ENCODE measurements around the gene ARPP21. TPM values are rescaled to one million over a fixed set of nuclear protein-coding genes. Genes with fewer than 3 reads are reported as not detected.

Gene ARPP21
- total RNA-seq, 1 donor from 2014 or later: 2.1 TPM

DNA sequence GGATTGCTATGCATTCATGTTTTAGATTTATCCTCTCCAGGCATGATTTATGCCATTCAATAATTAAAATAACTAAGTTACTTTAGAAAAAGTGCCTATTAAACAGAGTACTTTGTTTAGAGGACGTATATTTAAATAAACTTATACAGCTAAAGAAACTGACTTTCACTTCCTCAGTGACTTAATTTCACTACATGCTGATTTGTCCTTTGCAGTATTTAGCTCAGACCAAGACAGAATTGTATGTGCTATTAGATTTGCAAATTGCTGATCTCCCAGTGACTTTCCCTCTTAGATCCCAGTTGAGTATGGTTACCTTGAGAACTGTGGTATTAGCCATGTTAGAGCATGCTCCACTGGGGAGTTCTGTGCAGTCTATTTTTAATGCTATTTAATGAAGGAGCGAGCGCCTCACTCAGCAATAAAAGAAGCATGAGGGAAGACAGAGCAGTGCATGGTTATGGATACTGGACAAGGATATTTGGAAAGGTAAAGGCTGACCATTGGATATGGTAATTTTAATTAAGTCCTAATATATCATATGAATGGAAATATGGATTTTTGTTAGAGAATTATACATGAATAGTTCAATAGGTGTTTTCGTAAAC lies 2.7 kb downstream of the ARPP21 start:
- DNase-seq (ENCODE audit: low spot score): no peak

DNA sequence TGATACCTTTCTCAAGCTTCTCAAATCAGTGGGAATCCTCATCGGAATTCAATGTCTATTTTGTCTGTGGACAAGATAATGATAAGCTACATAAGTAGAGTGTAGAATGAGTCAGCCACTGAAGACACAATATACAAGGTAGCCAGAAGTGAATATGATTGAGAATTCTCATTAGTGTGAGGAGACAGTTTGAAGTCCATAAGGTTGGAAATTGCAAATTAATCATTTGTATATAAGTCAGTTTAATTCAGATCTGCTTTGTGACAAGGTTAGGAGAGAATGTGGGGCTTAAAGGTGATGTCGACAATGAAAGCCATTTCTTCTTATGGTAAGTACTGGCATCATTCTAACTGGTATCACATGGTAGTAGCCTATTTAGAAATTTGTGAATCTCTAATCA lies 4.2 kb downstream of the ARPP21 start:
- DNase-seq (ENCODE audit: low spot score): no peak

DNA sequence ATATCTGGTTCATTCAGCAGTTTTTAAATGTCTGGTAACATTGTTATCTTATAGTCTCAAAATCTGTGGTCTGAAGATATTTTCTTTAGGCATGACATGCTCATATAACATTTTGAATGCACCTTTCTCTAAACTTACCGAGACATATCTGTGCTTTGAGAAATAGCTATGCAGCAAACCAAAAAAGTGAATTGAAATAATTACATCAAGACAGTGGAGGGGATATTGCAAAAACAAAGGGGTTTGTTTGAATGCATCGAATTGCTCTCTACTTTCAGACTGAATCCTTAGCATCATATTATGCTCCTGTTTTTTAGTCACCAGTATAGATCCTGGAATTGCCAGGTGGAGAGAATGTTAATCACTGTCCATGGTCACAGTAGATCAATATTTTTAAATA lies 5.1 kb downstream of the ARPP21 start:
- DNase-seq (ENCODE audit: low spot score): no peak

DNA sequence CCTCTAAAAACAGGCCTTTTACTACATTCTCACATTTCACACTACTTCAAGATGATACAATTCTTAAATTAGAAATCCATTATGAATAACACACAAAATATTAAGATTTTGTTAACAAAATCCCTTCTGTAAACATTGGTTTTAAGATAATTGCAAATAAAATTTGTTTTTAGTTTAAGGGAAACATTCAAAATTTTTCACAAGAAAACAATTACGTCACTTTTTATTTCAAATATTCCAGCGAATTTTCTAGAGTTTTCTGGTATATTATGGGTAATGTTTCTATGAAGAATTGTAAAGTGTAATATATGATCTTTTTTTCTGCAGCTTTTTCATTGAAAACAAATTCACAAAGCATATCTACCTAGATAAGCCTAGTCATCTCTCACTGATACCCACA lies 5.9 kb downstream of the ARPP21 start:
- DNase-seq (ENCODE audit: low spot score): no peak

DNA sequence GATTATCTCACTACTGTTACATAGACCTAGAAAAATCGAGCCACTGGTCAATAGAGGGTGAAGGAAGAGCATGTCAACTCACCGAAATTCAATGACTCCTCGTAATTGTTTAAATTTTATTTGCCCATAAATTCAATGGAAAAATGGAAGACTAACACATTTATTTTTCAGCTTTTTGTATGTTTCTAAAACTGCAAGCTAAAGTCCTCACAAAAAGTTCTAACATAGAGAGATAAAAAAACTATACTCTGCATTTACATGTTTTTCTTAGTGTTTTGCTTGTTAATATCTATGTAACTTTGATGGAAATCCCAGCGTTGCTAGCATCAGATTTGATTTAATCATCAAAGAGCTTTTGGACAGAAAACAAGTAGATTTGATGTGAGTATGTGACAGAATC lies 6.8 kb downstream of the ARPP21 start:
- no peak for DNase-seq (ENCODE audit: low spot score)

DNA sequence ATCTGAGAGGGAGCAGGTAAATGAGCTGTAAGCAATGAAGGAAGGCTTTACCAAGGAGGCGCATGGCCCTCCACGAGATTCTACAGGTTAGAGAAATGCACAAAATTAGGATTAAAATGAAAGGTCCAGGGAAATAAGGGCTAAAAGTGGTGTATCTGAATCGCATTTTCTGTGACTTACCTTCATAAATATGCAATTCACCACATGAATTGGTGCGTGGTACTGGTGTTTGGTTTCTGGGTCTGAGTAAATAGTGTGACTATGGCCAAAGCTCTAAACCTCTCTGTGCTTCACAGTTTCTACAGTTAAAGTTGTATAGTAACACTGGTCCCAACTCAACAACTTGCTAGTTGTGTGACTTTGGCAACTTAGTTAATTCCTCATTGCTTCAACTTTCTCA lies 8.1 kb downstream of the ARPP21 start:
- no peak for DNase-seq (ENCODE audit: low spot score)

DNA sequence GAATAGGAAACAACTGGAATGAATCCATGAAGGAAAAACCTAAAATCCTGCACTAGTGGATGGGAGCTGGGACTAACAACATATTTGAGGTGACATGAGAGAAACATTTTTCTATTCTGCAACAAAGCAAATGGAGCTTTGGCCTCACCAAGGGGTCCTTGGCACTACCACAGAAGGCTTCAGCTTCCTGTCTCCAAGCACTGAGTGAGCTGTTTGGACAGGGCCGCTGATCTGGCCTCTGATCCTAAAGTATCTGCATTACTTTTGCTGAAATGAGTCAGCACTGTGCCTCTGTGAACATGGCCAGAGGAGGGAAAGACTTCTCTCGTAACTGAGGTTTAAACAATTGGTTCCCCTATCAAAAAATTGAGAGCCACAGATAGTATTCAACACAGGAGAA lies 9.0 kb downstream of the ARPP21 start:
- DNase-seq (ENCODE audit: low spot score): no peak

DNA sequence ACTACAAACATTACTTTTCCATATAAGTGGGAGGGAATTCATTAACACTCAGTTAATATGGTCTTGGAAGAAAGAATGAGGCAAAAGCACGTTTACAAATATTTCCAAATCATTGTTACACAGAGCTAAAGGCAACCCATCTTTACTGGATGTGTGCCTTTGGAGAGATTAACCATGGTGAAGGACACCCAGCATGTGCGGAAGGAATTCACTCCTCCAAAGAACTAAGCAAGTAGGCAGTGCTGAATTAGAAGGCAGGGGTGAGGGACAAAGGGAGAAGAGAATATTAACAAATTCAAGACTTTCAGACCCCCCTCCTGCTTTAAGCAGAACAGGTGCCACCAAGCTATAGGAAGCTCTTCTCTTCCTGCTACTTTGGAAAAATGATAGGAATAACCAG lies 10.1 kb downstream of the ARPP21 start:
- DNase-seq (ENCODE audit: low spot score): no peak

DNA sequence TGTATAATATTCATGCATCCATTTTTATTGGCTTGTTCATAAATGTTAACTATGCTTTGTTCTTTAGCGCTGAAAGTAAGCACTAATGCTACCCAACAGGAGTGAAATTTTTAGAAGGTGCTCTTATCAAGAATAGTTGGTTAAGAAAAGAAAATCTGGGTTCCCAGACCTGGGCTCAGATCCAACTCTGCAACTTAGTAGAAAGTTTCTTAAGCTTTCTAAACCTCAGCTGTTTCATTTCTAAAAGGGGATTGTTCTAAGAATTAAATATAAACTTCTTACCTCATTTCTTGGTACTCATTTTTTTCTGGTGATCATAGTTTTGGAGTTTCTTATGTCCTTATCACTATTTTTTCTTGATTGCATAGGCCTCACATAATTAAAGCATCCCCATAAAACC lies 12.1 kb downstream of the ARPP21 start:
- no peak for DNase-seq (ENCODE audit: low spot score)

DNA sequence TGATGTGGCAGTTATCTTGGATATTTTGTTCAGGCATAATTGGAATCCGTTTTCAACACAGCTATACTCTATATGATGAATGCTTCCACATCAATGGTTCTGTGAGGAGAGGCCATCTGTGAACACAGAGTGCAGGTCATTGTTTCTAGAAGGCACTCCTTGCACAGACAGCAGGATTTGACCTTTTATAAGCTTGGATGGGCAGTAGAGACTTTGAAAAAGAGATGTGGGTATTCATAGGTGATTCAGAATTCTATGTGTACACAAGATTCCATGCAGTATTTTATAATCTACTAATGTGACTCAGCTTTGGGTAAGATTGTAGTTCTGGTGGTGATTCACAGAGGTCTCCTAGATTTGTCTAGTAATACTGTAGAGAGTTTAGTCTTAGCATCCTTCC lies 12.5 kb downstream of the ARPP21 start:
- no peak for DNase-seq (ENCODE audit: low spot score)

DNA sequence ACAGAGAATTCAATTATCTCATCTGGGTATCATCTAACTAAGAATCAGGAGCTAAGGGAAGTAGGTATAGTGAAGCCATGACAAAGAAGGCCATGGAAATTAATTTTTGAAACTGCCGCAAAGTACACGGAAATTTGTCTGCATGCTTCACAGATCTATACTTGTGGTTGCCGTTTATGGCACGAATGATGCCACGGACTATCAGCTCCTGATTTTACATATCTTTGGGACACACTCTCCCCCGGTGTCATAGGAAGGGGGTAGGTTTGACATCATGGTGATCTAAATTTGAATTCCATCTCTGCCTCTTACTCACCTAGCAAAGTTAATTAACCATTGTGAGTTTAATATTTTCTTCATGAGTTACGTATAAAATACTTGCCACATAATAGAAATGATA lies 14.0 kb downstream of the ARPP21 start:
- no peak for DNase-seq (ENCODE audit: low spot score)

DNA sequence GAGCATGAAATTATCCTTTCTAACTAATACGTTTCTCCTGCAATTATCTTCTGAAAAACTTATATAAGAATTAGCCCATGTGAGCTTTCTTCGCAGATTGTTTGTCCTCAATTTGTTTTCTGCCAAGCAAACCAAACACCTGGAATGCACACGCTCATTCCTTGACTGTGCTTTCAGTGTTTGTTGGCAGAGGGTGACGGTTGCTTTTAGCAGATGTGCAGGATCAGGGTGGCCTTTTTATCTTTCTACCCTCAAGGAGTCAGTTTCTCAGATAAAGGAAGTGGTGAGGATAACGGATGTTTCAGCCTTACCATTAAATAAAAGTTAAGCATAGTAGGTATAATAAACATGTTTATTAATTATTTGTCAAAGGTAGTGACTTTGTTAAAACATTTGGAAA lies 15.2 kb downstream of the ARPP21 start:
- no peak for DNase-seq (ENCODE audit: low spot score)

DNA sequence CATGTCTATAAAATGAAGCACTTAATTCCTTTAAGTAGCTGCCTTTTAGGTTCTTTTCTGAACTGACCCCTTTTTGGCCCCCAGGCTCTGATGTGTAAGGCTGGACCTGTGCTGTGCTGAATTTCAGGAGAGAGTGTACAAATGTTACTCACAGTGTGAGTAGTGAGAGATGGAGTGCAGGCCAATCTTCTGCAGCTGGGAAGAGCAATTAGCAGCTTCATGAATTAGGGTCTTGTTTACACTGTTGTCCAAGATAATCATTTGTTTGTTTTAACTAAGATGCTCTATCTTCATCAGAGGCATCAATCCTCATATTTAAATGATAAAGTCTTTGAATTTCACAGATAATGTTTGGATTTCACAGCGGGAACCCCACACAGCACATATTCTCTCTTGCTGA lies 19.4 kb downstream of the ARPP21 start:
- DNase-seq (ENCODE audit: low spot score): no peak

DNA sequence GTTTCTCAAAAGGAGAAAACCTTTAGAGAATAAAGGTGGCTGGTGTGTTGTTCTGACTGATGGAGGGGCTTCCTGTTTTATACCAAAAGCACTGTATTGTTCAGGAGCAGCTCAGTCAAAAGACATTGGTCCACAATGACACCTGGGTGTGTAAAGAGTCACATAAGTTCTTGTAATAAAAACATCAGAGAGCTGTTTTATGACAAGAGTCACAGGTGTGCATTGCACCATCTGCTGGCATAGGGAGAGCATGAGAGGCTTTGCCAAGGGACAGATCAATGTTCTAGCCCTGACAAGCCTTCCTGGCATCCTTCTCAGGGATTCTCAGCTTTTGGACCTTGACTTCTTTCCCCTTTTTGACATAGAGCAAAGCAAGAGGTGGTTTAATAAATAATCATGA lies 20.4 kb downstream of the ARPP21 start:
- no peak for DNase-seq (ENCODE audit: low spot score)

DNA sequence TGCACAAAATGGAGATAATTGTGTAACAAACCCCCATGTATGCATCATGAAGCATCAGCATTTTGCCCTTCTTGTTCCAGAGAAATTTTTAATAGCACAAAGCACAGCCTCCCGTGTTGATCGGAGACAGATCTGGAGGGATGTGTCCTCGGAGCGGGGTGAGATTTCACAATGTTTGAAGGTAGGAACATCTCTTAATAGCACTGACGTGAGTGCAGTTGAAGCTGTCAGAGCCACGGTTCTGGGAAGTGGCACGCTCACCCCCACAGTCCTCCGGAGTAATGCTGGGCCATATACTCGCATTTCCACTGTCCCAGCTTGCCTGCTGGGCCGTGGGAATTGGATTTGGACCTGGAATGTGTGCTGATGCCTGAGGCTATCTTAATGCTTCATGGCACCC lies 24.1 kb downstream of the ARPP21 start:
- DNase-seq (ENCODE audit: low spot score): no peak

DNA sequence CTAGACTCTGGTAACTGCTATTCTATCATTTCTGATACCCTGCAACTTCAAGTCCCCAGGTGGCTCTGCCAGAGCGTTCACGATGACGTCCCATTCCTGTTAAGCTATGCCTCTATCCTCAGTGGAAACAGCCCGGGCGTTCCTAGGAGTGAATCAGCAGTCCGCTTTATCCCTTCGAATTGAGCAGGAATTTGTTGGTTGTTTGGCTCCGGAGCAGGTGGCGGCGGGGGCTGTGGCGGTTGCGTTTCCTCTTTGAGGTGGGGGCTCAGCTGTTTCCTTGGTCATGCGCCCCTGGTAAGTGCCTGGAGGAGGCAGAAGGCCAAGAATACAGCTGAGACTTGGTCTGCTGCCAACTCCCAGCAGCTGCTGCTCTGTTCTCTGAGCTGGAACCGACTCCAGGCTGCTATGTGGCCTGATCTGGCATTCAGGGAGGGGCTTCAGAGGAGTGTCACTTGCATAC lies 25.2 kb downstream of the ARPP21 start:
- peak; percentile 58 for DNase-seq (ENCODE audit: low spot score)

DNA sequence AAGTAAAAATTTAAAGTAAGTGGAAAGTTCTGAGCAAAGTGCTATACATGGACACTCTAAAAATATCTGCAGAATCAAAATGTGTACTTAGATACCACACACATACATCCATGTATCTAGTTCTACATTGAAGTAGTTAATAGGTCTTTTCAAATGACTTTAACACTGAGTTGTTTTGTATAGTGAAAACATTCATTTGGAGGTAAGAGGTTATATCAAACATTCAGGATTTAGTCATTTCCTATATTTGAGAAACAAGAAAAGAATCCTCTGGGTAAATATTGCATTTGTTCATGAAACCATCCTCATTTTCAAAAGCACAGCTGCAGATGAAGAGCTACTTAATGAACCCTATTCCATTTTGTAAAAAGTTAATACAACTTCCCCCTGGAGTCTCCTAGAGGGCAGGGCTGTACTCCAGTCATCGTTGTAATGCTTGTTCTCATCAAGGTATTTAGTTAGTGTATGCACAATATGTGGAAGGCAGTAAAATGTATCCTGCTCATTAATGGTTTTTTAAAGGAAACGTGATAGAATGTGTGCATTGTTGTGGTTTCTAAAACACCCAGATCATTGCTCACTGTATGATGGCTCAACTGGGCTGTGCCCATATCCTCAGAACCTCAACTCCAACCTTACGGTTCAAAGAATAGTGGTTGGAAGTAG lies 26.2 kb downstream of the ARPP21 start:
- DNase-seq (ENCODE audit: low spot score): no peak

DNA sequence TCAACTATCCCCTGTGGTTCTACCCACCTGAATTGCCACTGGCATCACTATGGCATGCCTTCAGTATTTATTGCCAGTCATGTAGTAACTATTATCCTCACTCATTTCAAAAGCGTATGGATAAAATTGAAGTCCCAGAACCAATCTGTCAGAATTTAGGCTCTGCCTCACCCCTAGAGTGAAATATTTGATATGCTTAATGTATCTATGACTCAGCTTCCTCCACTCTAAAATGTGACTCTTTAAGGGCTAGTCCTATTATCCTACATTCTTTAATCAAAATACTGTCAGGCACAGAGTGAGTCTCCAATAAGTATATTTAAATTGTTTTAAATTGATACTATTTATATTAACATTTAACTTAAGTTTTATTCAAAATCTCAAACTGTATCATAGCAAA lies 27.6 kb downstream of the ARPP21 start:
- no peak for DNase-seq (ENCODE audit: low spot score)

DNA sequence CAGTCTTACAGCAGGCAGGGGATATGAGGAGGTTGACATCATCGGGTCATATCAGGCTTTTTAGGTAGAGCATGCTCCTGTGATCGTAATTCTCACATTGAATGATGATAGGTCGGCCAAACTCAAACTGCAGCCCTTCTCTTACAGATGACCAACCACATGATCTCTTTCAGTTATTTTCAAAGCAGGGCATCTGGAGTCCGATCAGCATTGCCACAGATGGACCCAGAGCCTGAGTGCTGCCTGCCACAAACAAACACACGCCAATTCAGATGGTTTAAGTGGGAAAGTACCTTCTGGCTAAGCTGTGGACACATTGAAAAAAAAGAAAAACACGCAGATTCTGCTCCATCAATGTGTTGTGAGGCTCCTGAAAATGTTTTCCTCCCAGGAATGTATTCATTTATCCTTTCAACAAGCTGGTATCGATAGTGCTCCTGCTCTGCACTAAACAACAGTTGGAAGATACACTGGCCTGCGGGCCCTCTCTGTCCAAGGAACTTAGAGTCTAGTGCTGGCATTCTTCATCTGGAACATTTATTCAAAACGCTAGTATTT lies 31.2 kb downstream of the ARPP21 start:
- no peak for DNase-seq (ENCODE audit: low spot score)

DNA sequence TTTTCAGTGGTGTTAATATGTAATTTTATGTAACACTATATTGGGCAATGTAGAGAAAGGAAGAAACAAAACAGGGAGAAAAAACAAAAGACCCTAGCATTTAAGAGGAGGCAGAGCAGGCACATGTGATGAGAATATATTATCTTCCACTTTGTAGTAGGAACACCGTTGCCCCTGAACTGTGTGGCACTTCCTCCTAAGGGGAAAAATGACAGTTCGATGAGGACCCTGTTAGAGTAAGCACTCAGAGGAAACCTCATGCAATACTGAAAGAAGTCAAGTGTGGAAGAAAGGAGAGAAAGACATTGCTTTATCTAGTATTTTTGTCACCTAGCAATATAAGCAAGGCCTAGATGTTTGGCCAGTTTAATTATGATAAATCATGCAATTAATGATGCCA lies 32.2 kb downstream of the ARPP21 start:
- no peak for DNase-seq (ENCODE audit: low spot score)

DNA sequence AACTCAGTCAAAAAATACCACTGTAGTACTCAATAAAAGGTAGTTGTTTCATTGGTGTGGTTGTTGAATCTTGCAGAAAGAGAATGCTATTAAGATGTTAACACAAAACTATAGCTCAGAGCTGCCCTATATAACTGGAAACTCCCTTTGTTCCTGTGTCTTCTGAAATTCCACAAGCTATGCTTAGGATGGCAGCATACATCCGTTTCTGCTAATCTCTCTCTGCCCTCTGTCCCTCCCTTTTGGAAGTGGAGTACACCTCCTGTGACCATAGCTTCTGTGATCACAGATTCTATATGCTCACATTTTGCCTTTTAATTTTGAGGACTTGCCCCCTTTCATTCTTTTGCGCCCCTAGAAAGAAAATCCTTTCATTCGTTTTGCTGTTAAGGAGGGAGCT lies 33.7 kb downstream of the ARPP21 start:
- no peak for DNase-seq (ENCODE audit: low spot score)

DNA sequence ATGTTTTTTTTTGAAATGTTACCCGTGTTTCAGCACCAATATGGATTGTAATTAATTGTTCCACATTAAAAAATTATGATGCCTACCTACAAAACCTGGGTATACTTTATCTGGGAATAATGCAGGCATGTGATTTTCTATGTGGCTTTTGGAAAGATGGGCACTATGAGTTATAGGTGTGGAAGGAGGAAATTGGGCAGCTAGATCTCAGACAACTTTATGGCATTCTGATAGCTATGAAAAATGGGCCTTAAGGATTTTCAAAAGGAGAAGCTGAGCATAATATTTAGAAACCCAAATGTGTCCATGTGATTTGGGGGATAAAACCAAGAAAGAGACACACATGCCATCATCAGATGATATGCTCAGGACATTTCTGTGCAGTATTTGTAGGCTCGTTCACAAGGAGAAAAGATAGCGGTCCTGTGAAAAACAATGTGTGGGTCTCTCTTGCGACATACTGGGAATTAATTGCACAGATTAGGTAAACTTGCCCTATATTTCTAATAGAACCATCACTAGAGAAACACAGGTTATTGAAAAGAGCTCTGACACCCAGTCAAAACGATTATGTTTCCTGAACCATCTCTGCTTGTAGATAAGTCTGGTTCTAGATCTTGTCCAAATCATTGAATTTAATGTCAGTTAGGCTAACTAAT lies 35.3 kb downstream of the ARPP21 start:
- no peak for DNase-seq (ENCODE audit: low spot score)

DNA sequence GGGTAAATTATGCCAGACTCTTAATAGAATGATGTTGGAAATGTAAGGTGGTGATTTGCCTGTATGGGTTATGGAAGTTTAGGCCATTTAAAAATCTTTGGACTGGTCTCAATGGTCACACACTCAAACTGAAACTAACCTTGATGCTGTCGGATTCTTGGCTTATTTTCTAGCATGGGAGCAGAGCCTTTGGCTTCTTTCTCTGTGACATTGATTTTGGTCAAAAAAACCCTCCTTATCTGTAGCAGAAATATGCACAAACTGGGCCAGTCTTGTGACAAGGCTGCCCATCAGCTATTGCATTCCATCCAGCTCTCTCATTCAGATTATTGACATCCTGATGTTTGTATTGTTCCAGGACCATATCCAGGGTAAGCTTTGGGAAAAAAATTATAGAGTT lies 35.9 kb downstream of the ARPP21 start:
- no peak for DNase-seq (ENCODE audit: low spot score)
